HG02981 (cell line): ENCODE data around the gene TENT4B.
"Not testable (repeated sequence)": the region's sequence is repeated elsewhere in the genome, so short reads cannot be mapped to it uniquely, and the experiment has no call there.

Experiments
- ATAC-seq: cut with Tn5 transposase; IDR thresholded peaks from one replicate; pipeline ENCODE4 v1.9.1; 2021; ENCODE audit warnings: mild to moderate bottlenecking, moderate library complexity; ENCODE audit not compliant: unreplicated experiment

Gene TENT4B

DNA sequence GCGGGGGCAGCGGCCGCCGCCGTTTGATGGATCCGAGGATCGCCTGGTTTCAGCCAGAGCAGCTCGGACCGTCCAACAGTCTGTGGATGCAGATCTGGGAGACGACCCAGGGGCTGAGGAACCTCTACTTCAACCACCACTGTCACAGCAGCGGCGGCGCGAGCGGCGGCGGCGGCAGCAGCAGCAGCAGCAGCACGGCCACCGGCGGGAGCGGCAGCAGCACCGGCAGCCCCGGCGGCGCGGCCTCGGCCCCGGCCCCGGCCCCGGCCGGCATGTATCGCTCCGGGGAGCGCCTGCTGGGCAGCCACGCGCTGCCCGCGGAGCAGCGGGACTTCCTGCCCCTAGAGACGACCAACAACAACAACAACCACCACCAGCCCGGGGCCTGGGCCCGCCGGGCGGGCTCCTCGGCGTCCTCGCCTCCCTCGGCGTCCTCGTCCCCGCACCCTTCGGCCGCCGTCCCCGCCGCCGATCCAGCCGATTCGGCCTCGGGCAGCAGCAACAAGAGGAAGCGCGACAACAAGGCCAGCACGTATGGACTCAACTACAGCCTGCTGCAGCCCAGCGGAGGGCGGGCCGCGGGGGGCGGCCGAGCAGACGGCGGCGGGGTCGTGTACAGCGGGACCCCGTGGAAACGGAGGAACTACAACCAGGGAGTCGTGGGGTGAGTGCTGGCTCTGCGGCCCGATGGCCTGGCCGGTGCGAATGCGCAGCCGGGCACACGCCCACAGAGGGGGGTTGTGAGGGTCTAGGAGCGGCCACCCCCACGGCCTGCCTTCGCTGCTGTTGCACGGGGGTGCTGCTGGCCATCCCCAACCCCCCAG is 702 bp downstream of the TENT4B start:
- ATAC-seq, result peak; percentile 8

DNA sequence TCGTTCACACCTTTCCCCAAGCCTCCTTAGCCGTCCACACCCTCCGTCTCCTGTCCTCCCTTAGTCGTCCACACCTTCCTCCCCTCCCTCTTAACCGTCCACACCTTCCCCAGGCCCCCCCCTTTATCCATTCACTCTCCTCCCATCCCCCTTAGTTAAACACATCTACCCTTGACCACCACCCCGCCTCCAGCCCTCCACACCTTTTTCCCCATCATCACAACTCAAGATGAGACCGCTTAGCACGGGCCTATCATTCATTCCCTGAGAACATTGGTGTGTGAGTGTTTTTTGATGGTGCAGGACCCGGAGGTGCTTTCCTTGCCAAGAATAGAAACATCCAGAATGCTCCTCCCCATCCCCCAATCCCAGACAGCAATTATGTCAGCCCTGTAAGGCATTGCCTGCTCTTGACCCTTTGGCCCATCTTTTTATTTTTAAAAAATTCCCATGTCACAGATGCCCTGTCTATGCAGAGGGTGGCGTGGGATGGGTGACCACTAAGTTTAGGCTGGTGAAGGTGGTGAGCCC is 1.4 kb downstream of the TENT4B start:
- no peak for ATAC-seq

DNA sequence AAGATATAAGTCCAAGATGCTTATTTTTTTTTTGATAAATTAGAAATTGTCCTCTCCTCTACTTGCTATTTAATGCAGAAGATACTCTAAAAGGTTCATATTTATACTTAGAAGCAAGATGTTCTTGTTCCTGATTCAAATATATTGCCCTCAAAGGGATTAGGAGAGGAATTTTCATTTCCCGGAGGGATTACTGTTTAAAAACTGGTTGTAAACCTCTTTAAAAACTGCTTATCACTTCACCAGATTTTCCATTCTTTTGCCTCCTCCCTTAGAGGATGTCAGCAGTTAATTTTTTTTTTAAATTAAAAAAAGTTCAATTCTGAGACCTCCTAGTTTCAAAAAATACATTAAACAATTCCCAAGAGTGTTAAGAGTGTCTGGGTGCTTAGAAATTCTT is 2.8 kb downstream of the TENT4B start:
- ATAC-seq, result no peak

DNA sequence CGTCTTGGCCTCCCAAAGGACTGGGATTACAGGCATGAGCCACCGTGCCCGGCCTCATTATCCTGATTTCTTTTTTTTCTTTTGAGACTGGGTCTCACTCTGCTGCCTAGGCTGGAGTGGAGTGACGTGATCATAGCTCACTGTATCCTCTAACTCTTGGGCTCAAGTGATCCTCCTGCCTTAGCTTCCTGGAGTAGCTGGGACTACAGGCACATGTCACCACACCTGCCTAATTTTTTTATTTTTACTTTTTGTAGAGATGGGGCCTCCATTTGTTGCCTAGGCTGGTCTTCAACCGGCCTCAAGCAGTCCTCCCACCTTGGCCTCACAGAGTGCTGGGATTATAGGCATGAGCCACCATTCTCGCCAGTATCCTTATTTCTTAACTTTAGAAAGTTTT is 3.5 kb downstream of the TENT4B start:
- ATAC-seq, result no peak

DNA sequence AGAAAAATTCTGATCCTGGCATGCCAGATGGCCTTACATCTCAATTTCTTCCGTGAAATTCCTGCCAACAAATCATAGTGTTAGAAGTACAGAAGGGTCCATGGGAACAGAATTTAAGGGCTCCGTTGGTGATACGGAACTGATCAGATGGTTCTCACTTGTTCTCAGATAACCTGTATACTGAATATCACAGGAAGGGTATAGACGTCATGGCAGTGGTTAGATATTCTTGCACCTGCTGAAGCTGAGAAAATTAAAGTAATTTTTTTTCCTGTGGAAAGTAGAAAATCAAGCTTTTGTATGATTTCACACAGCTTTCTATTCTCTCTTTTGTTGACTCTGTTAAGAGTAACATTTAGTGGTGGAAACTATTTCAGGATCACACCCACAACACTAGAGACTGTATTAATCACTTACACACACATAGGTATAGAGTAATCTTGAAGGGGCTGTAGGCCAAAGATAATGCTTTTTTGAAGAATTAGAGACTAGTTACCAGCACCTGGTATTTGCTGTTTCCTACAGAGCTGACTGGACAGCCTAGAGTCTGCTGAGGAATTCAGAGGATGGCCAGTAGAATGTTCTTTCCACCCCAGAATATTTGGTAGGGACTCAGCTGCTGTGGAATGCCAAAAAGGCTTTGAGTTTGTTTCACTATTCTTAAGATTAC is 7.5 kb downstream of the TENT4B start:
- ATAC-seq, result no peak

DNA sequence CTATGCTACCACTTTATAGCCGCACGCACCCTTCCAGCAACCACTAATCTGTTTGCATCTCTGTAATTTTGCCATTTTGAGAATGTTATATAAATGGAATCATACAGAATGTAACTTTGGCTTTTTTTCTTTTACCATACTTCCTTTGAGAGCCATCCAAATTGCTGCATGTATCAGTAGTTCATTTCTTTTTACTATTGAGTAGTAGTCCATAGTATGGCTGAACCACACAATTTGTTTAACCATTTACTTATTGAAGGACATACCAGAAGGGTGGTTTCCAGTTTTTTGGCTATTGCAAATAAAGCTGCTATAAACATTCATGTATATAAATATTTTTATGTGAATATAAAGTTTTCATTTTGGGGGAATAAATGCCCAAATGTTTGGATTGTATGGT is 8.8 kb downstream of the TENT4B start:
- peak; percentile 69 for ATAC-seq

DNA sequence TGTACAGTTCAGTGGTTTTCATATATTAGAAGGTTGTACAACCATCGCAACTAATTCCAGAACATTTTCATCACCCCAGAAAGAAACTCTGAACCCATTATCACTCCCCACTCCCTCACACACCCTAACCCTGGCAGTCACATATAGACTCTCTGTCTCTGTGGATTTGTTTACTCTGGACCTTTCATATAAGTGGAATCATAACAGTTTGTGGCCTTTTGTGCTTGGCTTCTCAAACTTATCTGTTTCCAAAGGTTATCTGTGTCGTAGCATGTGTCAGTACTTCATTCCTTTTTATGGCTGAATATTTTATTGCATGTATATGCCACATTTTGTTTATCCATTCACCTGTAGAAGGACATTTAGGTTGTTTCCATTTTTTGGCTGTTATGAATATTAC is 12.4 kb downstream of the TENT4B start:
- ATAC-seq, result no peak

DNA sequence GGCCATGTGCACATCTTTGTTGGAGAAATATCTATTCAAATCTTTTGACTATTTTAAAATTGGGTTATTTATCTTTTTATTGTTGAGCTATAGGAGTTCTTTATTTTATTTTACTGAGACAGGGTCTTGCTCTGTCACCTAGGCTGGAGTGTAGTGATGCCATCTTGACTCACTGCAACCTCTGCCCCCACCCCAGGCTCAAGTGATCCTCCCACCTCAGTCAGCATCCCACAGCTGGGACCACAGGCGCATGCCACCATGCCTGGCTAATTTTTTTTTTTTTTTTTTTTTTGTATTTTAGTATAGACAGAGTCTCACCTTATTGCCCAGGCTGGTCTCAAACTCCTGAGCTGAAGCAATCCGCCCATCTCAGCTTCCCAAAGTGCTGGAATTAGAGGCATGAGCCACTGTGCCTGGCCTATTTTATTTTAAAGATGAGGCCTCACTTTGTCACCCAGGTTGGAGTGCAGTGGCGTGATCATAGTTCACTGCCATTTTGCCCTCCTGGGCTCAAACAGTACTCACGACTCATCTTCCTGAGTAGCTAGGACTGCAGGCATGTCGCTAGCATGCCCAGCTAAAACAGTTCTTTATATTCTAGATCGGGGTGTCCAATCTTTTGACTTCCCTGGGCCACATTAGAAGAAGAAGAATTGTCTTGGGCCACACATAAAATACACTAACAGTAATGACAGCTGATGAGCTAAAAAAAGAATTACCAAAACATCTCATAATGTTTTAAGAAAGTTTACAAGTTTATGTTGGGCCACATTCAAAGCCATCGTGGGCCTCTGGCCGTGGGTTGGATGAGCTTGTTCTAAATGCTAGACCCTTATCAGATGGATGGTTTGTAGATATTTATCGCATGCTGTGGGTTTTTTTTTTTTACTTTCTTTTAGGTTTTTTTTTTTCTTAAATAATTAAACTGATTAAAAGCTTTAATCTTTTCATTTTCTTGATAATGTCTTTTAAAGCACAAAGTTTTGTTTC is 13.7 kb downstream of the TENT4B start:
- no peak for ATAC-seq

DNA sequence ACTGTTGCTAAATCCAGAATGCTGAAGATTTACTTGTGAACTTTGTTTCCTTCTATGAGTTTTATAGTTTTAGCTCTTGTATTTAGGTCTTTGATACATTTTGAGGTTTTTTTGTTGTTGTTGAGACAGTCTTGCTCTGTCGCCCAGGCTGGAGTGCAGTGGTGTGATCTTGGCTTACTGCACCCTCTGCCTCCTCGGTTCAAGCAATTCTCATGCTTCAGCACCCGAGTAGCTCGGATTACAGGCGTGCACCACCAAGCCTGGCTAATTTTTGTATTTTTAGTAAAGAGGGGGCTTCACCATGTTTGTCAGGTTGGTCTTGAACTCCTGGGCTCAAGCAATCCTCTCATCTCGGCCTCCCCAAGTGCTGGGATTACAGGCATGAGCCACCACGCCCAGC is 14.4 kb downstream of the TENT4B start:
- no peak for ATAC-seq

DNA sequence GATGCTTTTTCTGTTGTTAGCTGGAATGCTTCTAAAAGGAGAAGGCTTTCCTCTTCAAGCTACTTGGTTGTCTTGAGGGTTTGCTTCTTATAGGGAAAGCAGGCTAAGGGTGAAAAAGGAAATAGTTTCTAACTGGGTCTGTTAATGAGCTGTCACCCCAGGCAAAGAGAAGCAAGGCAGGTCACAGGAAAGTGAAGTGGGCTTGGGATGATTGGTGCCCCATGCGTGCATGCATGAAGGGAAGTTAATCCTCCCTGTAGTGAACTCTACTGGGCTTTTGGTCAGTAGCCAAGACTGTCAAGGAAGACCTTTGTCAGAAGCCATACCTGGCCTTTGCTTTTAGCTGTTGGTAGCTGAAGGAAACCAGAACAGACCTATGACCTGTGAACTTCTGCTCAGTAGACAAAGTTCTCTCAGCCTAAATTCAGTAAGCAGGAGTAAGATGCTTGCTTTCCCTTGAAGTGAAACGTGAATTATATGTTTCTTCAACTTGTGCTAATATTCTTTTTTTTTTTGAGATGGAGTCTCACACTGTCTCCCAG is 16.5 kb downstream of the TENT4B start:
- ATAC-seq, result no peak

DNA sequence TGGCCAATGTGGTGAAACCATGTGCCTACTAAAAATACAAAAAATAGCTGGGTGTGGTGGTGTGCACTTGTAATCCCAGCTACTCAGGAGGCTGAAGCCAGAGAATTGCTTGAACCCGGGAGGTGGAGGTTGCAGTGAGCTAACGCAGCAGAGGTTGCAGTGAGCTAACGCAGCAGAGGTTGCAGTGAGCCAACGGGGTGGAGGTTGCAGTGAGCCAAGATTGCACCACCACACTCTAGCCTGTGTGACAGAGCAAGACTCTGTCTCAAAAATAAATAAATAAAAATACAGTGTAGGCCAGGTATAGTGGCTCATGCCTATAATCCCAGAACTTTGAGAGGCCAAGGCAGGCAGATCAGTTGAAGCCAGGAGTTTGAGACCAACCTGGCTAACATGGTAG is 18.7 kb downstream of the TENT4B start:
- ATAC-seq, result not testable (repeated sequence)

DNA sequence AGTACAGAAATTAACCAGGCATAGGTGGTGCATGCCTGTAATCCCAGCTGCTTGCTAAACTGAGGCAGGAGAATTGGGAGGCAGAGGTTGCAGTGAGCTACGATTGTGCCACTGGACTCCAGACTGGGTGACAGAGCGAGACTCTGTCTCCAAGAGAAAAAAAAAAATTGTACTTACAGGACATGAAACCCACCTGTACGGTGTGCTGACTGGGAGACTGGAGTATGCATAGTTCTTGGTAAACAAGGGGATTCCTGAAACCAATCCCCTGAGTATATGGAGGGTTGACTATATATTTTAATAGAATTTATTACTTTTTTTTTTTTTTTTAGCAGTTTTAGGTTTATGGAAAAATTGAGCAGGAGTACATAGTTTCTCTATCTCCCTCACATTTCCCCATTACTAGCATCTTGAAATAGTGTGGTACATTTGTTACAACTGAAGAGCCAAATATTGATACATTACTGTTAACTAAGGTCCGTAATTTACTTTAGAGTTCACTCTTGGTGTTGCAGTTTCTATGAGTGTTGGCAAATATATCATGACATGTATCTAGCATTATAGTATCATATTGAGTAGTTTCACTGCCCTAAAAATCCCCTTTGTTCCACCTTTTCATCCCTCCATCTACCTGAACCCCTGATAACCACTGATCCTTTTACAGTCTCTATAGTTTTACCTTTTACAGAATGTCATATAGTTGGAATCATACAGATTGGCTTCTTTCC is 19.3 kb downstream of the TENT4B start:
- no peak for ATAC-seq

DNA sequence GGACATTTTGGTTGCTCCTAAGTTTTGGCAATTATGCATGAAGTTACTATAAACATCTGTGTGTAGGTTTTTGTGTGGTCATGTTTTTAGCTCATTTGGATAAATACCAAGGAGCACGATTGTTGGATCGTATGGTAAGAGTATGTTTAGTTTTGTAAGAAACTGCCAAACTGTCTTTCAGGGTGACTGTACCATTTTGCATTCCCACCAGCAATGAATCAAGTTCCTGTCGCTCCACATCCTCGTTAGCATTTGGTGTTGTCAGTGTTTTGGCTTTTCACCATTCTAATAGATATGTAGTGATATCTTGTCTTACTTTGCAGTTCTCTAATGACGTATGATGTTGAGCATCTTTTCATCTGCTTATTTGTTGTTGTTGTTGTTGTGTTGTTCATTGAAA is 20.2 kb downstream of the TENT4B start:
- no peak for ATAC-seq

DNA sequence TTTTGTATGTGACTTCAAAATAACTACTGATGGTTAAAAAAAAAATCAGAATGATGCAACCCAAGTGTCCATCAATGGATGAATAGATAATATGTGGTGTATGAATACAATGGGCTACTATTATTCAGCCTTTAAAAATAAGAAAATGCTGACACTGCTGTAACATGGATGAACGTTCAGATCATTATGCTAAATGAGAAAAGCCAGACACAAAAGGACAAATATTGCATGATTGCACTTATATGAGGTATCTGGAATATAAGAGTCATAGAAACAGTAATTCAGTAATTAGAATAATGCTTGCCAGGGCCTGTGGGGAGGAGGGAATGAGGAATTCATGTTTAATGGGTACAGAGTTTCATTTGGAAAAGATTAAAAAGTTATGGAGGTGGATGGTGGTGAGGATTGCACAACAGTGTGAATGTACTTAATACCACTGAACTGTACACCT is 25.4 kb downstream of the TENT4B start:
- ATAC-seq, result no peak

DNA sequence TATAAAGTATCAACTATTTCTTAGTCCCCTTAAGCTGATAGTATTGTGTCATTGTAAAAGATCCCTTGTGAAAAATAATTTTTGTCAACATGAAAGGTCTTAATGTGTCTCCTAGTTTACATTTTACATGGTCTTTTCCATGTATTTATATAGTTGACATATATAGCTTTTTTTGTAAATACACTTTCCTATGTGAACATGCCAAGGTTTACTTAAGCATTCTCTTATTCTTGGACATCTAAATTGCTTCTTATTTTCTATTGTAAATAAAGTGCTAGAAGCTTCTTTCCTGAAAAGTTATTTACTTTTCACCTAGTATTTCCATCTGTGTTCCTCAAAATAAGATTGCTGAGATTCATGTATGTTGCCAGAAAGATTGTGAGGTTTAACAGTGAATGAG is 29.3 kb downstream of the TENT4B start:
- no peak for ATAC-seq

DNA sequence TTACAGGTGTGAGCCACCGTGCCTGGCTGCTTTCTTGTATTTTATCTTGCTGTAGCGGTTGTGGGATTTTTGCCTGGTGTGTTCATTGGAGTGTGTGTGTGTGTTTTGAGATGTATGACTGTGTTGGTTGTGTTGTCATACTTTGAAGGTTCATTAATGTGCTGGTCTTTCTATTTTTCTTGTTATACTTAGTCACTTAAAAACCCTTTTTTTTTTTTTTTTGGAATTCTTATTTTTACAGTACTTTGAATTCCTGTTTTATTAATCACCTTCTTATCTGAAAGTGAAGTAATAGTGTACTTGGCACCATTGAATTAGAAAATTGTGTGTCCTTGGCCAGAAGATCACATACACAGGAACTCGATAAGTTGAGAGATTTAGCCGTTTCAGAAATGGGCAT is 30.2 kb downstream of the TENT4B start:
- ATAC-seq, result no peak

DNA sequence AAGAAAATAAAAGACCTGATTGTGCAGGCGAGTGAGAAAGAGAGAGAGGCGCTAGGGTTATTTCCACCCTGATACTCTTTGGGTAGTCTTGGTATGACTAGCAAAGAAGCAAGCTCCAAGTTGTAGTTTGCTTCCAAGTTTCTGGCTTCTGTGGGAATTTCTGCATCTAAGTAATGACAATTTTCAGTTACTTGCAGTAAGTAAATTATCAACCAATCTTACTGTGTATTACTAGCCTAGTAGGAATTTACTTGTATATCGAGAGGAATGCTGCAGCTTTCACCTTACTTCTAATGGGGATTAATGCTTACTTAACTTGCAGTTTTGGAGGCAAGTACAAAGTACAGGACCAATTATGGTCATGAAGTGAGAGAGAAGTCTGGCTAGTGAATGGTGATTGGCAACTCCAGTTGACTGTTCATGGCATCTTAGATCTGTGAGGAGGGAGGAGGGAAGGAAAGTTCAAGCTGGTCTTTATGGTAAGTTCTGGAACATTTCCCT is 31.9 kb downstream of the TENT4B start:
- no peak for ATAC-seq

DNA sequence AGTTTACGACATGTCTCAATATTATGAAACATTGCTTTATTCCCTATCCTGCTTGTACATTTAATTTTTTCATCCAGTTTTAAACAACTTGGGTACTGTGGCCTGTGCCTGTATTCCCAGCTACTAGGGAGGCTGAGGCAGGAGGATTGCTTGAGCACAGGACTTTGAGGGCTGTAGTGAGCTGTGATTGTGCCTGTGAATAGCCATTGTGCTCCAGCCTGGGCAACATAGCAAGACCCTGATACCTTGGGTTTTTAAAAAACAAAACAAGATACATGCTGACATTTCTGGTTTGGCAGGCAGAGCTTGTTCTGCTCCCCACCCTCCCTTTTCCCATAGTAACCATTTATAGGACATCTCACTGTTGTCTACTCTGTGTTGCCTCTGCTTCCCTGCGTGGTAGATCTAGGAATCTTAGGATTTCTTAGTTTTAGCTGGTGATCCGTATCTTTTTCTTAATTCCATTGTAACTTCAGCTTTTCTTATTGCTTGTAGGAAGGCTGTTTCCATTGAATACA is 35.6 kb downstream of the TENT4B start:
- no peak for ATAC-seq

DNA sequence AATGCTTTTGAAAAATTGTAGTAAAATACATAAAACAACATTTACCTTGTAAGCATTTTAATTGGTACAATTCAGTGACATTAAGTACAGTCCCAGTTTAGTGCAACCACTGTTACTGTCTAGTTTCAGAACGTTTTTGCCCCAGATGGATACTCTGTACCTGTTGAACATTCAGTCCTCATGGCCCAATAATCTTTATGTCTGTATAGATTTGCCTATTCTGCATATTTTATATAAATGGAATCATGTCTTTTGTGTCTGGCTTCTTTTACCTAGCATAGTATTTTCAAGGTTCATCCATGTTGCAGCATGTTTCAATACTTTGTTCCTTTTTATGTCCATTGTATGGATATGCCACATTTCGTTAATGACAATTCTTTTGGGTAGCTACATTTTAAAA is 37.2 kb downstream of the TENT4B start:
- no peak for ATAC-seq
